SJCRH30 (cell line): ENCODE data around the gene MCM7. TPM values are rescaled to one million over a fixed set of nuclear protein-coding genes. Genes with fewer than 3 reads are reported as not detected.

Experiments
- DNase-seq, 2 experiments: peaks; one replicate each; pipeline ENCODE4 v3.0.0-alpha.2; 2015 to 2020
- H3K27ac ChIP-seq: fragments of 250-450 bp; sonication (Bioruptor Pico); 2 replicates; pipeline ENCODE4 v1.5.1; 2020; ENCODE audit warnings: mild to moderate bottlenecking, moderate library complexity
- H3K27me3 ChIP-seq: fragments of 250-450 bp; sonication (Bioruptor Pico); 2 replicates; pipeline ENCODE4 v1.5.1; 2020; ENCODE audit warnings: mild to moderate bottlenecking, moderate library complexity
- H3K36me3 ChIP-seq: fragments of 250-450 bp; sonication (Bioruptor Pico); 2 replicates; pipeline ENCODE4 v1.5.1; 2020; ENCODE audit warnings: mild to moderate bottlenecking, moderate library complexity
- H3K4me1 ChIP-seq: fragments of 250-450 bp; sonication (Bioruptor Pico); 2 replicates; pipeline ENCODE4 v1.5.1; 2020; ENCODE audit warnings: mild to moderate bottlenecking, moderate library complexity
- H3K4me3 ChIP-seq: fragments of 250-450 bp; sonication (Bioruptor Pico); 2 replicates; pipeline ENCODE4 v1.5.1; 2020; ENCODE audit warnings: mild to moderate bottlenecking, moderate library complexity
- H3K9me3 ChIP-seq: fragments of 250-450 bp; sonication (Bioruptor Pico); replicated peaks from 2 replicates; pipeline ENCODE4 v1.5.1; 2020; ENCODE audit warnings: mild to moderate bottlenecking, moderate library complexity
- total RNA-seq: library from RNA; depleted of rRNA; stranded (reverse); fragments of >200 nt; shearing (Covaris generic); gene quantifications from 2 replicates; pipeline ENCODE4 v1.2.3, GENCODE V29; 2014

Gene MCM7
- total RNA-seq, 1 experiment from 2014 or later = 353 TPM

DNA sequence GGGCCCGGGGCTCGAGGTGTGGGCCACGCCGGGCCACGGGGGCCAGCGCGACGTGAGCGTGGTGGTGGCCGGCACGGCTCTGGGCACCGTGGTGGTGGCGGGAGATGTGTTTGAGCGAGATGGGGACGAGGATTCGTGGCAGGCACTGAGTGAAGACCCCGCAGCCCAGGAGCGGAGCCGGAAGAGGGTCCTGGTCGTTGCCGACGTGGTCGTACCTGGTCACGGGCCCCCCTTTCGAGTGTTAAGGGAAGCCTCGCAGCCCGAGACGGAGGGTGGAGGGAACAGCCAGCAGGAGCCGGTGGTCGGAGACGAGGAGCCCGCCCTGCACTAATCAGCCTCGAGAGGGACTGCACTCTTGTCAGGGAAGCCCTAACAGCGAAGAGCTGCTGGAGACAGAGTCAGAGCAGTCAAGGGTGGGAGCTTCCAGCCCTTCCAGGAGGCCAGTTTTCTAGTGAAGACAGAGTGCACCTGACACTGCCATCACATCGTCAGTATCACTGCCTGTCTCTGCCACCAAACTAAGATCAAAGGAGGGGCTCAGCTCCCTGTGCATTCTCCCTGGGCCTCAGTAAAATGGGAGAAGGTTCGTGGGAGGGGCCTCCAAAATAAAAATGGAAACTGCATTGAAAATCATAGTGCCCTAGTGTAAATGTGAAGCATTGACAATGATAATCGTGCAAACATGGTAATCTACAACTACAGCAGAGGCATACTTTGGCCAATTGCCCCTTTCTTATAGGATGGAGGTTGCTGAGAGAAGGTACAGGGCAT, 26.9 kb upstream of the MCM7 start:
- peak; percentile 49 to 52 for DNase-seq
- Histone ChIP-seq H3K9me3 (no peaks in the 10 kb centered on the region), H3K27me3 (peaks cover 3% of the 10 kb centered on the region; the same call in 1 of the 2 replicates), H3K4me3 (peak overlapping the region; percentile 81), H3K4me1 (no peaks in the 10 kb centered on the region), H3K36me3 (no peaks in the 10 kb centered on the region), H3K27ac (no peak overlapping the region)

DNA sequence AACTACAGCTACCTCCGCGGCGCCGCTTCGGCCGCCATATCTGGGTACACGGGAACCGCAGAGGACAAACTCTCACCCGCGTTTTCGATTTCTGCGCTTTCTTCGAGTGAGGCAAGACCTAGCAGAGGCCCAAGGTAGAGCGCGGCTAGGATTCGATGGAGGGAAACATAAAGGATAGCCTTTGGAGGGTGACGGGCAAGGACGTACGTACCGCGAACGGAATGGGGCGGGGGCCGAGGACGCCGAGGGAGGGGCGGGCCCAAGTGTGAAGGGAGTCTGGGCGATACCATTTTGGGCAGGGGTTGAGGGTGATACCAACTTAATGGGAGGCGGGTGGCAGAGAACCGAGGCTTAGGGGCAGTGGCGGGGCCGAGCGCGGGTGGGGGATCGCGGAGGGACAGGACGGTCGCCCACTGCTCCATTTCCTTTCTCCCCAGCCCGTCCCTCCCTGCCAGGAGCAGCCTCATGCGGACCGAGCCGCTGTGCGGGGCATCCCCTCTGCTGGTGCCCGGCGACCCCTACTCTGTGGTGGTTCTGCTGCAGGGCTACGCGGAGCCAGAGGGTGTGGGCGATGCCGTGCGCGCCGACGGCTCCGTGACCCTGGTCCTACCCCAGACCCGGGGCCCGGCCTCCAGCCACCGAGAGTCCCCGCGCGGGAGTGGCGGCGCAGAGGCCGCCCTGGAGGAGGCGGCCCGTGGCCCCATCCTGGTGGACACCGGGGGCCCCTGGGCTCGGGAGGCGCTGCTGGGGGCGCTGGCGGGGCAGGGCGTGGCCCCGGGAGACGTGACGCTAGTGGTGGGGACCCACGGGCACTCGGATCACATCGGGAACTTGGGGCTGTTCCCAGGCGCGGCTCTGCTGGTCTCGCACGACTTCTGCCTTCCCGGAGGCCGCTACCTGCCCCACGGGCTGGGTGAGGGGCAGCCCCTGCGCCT, 26.0 kb upstream of the MCM7 start, which contains the start of gene MBLAC1:
Gene MBLAC1 (plus strand): TSS at position 37 of the 935 bp plus-strand sequence. CDS start 429 bp downstream, at position 466.
- peak within 1 kb of the TSS; percentile 83 for H3K27ac ChIP-seq
- peak within 1 kb of the TSS; percentile 81 for H3K4me3 ChIP-seq
- H3K36me3 ChIP-seq = no peaks in the 10 kb centered on the region
- H3K9me3 ChIP-seq = no peaks in the 10 kb centered on the region
- peak; percentile 94 to 97 for DNase-seq
- no peaks in the 10 kb centered on the region for H3K4me1 ChIP-seq
- no peaks in the 10 kb centered on the region for H3K27me3 ChIP-seq

DNA sequence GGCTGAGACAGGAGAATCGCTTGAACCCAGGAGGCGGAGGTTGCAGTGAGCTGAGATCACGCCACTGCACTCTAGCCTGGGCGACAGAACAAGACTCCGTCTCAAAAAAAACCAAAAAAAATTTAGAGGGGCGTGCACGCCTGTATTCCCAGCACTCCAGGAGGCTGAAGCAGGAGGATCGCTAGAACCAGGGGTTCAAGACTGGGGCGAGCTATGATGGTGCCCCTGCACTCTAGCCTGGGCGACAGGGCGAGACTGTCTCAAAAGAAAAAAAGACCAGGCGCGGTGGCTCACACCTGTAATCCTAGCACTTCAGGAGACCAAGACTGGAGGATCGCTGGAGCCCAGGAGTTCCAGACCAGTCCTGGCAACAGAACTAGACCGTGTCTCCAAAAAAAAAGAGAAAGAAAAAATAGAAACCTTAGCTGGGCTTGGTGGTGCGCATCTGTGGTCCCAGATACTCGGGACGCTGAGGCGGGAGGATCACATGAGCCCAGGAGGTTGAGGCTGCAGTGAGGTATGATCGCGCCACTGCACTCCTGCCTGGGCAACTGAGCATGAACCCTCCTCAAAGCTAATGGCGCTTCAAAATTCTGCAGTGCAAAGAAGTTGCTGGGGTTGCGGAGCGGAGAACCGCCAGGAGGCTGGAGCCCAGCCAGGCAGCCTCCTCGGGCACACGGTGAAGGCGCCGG, 25.2 kb upstream of the MCM7 start:
- DNase-seq = no peak
- H3K4me1 ChIP-seq = no peaks in the 10 kb centered on the region

DNA sequence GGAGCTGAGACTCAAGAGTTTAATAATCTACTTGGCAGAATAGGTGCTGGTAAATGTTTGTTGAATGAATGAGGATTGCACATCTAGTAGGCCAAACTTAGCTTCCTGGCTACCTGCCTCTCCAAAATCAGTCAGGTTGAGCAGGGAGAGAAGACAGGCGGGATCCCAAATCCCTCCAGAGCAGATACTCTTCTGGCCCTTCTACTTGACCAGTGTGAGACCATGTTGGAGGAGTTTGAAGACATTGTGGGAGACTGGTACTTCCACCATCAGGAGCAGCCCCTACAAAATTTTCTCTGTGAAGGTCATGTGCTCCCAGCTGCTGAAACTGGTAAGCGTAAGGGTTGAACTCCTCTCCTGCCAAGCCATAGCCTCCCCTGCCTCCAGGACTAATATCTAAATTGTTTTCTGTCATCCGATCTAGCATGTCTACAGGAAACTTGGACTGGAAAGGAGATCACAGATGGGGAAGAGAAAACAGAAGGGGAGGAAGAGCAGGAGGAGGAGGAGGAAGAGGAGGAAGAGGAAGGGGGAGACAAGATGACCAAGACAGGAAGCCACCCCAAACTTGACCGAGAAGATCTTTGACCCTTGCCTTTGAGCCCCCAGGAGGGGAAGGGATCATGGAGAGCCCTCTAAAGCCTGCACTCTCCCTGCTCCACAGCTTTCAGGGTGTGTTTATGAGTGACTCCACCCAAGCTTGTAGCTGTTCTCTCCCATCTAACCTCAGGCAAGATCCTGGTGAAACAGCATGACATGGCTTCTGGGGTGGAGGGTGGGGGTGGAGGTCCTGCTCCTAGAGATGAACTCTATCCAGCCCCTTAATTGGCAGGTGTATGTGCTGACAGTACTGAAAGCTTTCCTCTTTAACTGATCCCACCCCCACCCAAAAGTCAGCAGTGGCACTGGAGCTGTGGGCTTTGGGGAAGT, 23.4 kb upstream of the MCM7 start:
- no peaks in the 10 kb centered on the region for H3K4me1 ChIP-seq
- no peak for DNase-seq
- H3K36me3 ChIP-seq = no peaks in the 10 kb centered on the region
- no peak overlapping the region for H3K27ac ChIP-seq
- H3K27me3 ChIP-seq = no peaks in the 10 kb centered on the region
- H3K9me3 ChIP-seq = no peaks in the 10 kb centered on the region
- no peak overlapping the region for H3K4me3 ChIP-seq

More for the DNA sequence above, 25.2 kb upstream of the MCM7 start:
- Histone ChIP-seq H3K9me3 (no peaks in the 10 kb centered on the region), H3K4me3 (peak overlapping the region; percentile 81), H3K27ac (peak overlapping the region; percentile 83), H3K36me3 (no peaks in the 10 kb centered on the region), H3K27me3 (no peaks in the 10 kb centered on the region)

DNA sequence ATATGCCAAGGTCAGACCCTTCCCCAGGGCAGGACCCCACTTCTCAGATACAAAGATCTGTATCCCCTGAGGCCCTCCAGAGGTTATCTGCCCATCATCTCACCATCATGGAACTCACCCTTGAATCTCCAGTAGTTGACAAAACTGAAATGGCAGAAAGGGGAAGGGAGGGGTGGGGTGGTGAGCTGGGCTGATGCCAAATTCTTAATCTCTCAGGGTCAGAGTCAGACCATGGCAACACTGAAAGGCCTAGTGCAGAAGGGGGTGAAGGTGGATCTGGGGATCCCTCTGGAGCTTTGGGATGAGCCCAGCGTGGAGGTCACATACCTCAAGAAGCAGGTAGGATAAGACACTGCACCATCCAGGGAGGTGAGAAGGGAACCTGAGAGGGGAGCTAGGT, 21.4 kb upstream of the MCM7 start:
- DNase-seq = no peak
- Histone ChIP-seq H3K4me1 (no peaks in the 10 kb centered on the region), H3K4me3 (no peak overlapping the region), H3K9me3 (no peaks in the 10 kb centered on the region), H3K27ac (no peak overlapping the region), H3K27me3 (no peaks in the 10 kb centered on the region), H3K36me3 (no peaks in the 10 kb centered on the region)

DNA sequence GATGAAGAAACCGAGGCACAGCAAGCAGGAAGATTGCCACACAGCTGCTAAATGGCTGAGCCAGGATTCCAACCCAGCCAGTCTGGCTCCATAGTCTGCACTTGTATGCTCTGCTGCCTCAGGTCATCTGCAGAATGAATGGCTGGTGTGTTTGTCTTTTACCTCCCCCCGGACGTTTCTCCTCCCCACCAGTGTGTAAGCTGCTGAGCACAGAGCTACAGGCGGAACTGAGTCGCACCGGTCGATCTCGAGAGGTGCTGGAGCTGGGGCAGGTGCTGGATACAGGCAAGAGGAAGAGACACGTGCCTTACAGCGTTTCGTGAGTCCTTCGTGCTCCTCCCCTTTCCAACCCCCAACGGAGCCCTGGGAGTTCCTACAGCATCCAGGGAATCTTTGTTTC, 20.9 kb upstream of the MCM7 start:
- Histone ChIP-seq H3K4me1 (no peaks in the 10 kb centered on the region), H3K4me3 (no peak overlapping the region), H3K27ac (no peak overlapping the region), H3K9me3 (no peaks in the 10 kb centered on the region), H3K36me3 (no peaks in the 10 kb centered on the region), H3K27me3 (no peaks in the 10 kb centered on the region)
- no peak for DNase-seq

DNA sequence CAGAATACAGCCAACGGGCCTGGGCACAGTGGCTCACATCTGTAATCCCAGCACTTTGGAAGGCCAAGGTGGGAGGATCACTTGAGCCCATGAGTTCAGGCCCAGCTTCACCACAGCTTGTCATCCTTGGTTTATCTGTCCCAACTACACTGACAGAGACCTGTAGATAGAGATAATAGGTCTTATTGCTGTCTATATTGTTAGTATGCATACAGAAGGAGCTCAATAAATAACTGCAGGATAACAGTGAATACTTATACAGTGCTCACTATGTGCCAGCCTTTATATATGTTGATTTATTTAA, 19.5 kb upstream of the MCM7 start:
- Histone ChIP-seq H3K27me3 (no peaks in the 10 kb centered on the region), H3K4me3 (peak overlapping the region; percentile 80), H3K4me1 (no peaks in the 10 kb centered on the region), H3K36me3 (no peaks in the 10 kb centered on the region), H3K9me3 (no peaks in the 10 kb centered on the region), H3K27ac (no peak overlapping the region)
- no peak for DNase-seq

DNA sequence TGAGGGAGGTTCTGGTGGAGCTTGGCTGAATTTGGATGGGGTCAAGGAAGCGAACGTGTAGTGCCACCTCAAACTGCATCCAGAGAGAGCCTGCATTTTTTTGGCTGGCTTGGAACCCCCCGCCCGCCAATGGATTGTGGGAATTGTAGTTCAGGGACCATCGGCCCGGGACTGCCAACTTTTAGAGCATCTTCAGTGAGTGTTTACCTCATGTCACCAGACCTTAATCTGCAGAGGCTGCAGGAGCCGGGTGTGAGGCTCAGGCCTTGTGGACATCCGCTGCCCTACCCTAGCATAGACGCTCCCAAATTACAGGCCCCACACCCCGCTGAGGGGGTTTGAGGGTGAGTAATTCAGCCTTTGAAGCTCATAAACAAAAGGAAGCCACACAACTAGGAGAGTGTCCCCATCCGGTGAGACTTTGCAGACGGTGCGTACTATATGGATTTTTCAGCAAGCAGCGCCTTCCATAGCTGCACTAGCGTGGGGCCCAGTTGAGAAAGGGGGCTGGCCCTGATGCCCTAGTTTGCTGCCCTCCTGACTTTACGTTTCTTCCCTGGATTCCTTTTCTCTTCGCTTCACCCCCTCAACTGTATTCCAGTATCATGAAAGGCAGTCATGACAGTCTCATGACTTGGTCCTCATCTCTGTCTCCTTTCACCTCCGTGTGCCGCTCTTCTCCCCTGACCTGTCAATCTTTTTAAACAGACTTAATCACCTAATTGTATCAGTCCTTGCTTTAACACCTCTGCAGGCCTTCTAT, 19.0 kb upstream of the MCM7 start:
- Histone ChIP-seq H3K4me1 (no peaks in the 10 kb centered on the region), H3K9me3 (no peaks in the 10 kb centered on the region), H3K27me3 (no peaks in the 10 kb centered on the region), H3K4me3 (peak overlapping the region; percentile 80), H3K27ac (peak overlapping the region; percentile 92), H3K36me3 (no peaks in the 10 kb centered on the region)
- peak; percentile 76 to 87 for DNase-seq

DNA sequence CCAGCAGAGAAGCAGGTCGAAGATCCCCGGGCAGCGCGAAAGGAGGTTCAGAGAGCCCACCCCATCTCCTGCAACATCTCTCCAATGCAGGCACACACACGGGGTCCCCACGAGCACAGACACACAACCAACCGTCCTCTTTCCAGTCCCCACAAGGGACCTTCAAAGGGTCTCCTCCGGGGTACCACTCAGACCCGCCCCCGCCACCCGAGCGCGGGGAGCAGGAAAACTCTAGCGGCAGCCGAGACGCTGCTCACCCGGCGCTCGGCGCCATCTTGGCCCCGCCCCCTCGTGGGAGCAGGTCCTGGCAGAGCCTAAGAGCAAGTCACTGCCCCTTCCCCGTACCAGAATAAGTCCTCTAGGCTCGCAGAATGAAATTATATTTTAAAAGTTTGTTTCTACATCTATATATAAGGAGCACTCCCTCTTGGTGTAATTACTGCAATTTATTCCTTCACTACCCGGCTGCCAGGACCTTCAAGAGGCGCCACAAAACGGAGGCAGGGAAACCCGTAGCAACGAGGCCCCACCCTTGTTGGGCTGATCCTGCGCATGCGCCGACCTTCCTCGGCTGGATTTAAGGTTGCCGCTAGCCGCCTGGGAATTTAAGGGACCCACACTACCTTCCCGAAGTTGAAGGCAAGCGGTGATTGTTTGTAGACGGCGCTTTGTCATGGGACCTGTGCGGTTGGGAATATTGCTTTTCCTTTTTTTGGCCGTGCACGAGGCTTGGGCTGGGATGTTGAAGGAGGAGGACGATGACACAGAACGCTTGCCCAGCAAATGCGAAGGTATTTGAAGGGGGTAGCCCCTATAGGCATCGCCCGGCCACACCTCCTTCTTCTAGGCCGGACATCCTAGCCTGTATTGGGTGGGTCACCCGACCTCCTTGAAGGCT, 18.1 kb upstream of the MCM7 start, which contains the start of the genes CNPY4 and TAF6:
Gene CNPY4 (plus strand): TSS at position 563 of the 898 bp plus-strand sequence. CDS start 111 bp downstream, at position 674.
Gene TAF6 (minus strand): TSS at position 287 of the 898 bp plus-strand sequence. CDS start 5,149 bp downstream, outside the sequence.
- peak; percentile 97 to 98 for DNase-seq
- Histone ChIP-seq H3K27me3 (no peaks in the 10 kb centered on the region), H3K4me3 (peak within 1 kb of the TSS; percentile 80), H3K36me3 (no peaks in the 10 kb centered on the region), H3K27ac (peak within 1 kb of the TSS; percentile 92), H3K4me1 (no peaks in the 10 kb centered on the region), H3K9me3 (no peaks in the 10 kb centered on the region)

DNA sequence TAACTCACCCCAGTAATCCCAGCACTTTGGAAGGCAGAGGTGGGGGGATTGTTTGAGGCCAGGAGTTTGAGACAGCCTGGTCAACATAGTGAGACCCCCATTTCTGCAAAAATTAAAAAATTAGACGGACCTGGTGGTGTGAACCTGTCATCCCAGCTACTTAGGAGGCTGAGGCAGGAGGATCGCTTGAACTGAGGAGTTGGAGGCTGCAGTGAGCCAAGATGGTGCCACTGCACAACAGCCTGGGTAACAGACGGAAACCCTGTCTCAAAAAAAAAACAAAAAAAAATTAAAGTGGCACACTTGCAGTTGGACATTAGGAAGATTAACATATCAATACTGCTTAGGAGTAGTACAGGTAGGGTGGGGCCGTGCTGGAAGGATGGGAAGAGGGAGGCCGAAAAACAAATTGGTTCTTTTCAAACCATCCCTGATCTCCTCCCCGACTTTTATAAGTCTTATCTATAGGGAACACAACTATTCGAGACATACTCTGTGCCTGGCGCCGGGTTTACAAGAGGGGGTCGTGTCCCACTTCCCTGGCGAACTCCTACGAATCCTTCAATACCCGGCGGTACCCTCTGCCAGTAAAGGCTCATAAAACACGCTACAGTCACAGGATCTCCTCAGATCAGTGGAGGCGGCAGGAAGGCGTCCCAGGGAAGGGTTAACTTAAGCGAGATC, 17.3 kb upstream of the MCM7 start:
- Histone ChIP-seq H3K4me3 (peak overlapping the region; percentile 80), H3K4me1 (no peaks in the 10 kb centered on the region), H3K27ac (peak overlapping the region; percentile 92), H3K9me3 (no peaks in the 10 kb centered on the region), H3K36me3 (peaks cover 3% of the 10 kb centered on the region; the same call in 1 of the 2 replicates), H3K27me3 (no peaks in the 10 kb centered on the region)
- DNase-seq = no peak

DNA sequence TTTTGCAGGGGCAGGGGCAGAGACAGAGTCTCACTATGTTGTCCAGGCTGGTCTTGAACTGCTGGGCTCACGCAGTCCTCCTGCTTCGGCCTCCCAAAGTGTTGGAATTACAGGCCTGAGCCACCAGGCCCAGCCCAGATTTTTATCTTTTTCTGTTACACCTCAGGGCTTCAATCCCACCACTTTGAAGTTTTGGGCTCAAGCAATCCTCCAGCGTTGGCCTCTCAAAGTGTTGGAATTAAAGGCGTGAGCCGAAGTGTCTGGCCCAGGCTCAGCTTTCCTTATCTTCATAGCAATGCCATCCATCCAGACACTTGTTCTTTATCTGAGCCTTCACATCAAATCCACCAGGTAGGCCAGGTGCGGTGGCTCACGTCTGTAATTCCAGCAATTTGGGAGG, 13.8 kb upstream of the MCM7 start:
- no peaks in the 10 kb centered on the region for H3K9me3 ChIP-seq
- no peak overlapping the region for H3K4me3 ChIP-seq
- DNase-seq = no peak
- H3K27ac ChIP-seq = no peak overlapping the region
- H3K4me1 ChIP-seq = no peaks in the 10 kb centered on the region
- H3K27me3 ChIP-seq = no peaks in the 10 kb centered on the region
- peaks cover 17% of the 10 kb centered on the region for H3K36me3 ChIP-seq

DNA sequence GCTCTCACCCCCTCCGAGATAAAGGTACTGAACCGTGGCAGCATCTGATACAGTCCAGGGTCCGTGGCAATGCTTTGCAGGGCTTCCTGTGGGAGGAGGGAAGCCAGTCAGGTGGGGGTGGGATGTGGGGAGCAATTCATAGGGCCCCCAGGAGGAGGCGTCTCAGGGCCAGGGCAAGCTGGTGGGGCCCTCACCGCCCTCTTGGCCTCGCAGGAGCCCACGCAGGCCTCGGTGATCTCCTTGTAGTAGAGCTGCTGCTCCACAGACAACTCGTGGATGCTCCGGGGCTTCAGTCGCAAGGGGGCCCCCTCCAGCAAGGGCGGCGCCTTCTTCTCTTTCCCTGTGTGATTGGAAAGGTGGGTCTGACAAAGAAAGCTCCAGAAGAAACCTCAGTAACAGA, 10.7 kb upstream of the MCM7 start:
- Histone ChIP-seq H3K36me3 (peaks cover 36% of the 10 kb centered on the region), H3K9me3 (no peaks in the 10 kb centered on the region), H3K27me3 (no peaks in the 10 kb centered on the region), H3K4me3 (no peak overlapping the region), H3K4me1 (no peaks in the 10 kb centered on the region), H3K27ac (no peak overlapping the region)
- DNase-seq = no peak
